Activated naive CD8-positive, alpha-beta T cell treated with anti-CD3 and anti-CD28 coated beads, Interleukin-2, amount 10 ng/mL, durations not matched to agents 7 days and 5 days (primary cell): ENCODE measurements around the gene EPB41L4A. TPM values are rescaled to one million over a fixed set of nuclear protein-coding genes. Genes with fewer than 3 reads are reported as not detected.

ENCODE experiments used
- ATAC-seq: fragments of 150-1000 bp; cut with Tn5 transposase; one replicate; pipeline ENCODE4 v1.10.0; 2021; ENCODE audit warnings: low read depth, moderate library complexity
- POLR2A ChIA-PET: fragments of 350-600 bp; sonication (Branson Sonifier 250); formaldehyde crosslinking; loops from one replicate; lab custom pipeline; 2021; ENCODE audit warnings: antibody characterized with exemption; lab: Charles Lee
- DNase-seq: peaks from one replicate; pipeline ENCODE4 v3.0.0; 2021
- H3K27ac Mint-ChIP-seq: one replicate; pipeline ENCODE4 v1.8.0; 2022; ENCODE audit warnings: mild to moderate bottlenecking, mixed read lengths
- H3K27me3 Mint-ChIP-seq: one replicate; pipeline ENCODE4 v1.8.0; 2022; ENCODE audit warnings: mild to moderate bottlenecking, moderate library complexity, mixed read lengths
- H3K36me3 Mint-ChIP-seq: one replicate; pipeline ENCODE4 v1.8.0; 2021; ENCODE audit warnings: mild to moderate bottlenecking, mixed read lengths
- H3K4me1 Mint-ChIP-seq: one replicate; pipeline ENCODE4 v1.8.0; 2021; ENCODE audit warnings: mixed read lengths
- H3K4me3 Mint-ChIP-seq: one replicate; pipeline ENCODE4 v1.8.0; 2022; ENCODE audit warnings: mild to moderate bottlenecking, moderate library complexity, mixed read lengths
- H3K9me3 Mint-ChIP-seq: one replicate; pipeline ENCODE4 v1.8.0; 2021; ENCODE audit warnings: mixed read lengths
- total RNA-seq, 2 experiments: library from RNA; stranded (reverse); gene quantifications; one replicate each; pipeline ENCODE4 v1.2.3, GENCODE V29; 2021

EPB41L4A gene
- total RNA-seq, 2 experiments from 2014 or later, result 0.11 to 1.0 TPM

GRCh38 chr5:112146323-112147226, 272.5 kb downstream of the EPB41L4A start:
- H3K27me3 Mint-ChIP-seq, result peaks cover 20% of the 10 kb centered on the region
- POLR2A ChIA-PET, result interaction anchor here (0.7 kb wide), 1 partner anchor 298 kb away, joined by 3 read pairs; no protein-coding TSS in a partner anchor
- H3K36me3 Mint-ChIP-seq, result no peaks in the 10 kb centered on the region
- DNase-seq, result no peak
- no peaks in the 10 kb centered on the region for H3K4me1 Mint-ChIP-seq
- H3K4me3 Mint-ChIP-seq, result no peak overlapping the region
- no peak overlapping the region for H3K27ac Mint-ChIP-seq
- peak; percentile 78 for ATAC-seq
- H3K9me3 Mint-ChIP-seq, result no peaks in the 10 kb centered on the region

DNA sequence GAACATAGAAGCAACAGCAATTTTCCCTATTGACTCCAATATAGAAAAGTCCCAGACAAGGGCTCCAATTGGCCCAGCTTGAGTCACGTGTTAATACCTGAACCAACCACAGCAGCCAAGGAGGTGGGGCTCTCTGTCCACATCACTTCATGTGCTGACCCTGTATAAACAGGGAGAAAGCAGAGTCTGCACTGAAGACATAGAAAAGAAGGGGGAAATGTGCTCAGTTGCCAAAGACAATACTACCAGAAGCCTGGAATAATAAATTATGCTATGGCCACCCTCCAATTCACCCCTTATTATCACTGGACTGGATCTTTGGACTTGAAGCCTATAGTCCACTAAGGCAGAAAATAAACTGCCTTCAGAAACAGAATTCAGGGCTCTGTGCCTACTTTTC, 275.4 kb downstream of the EPB41L4A start:
- Mint-ChIP-seq H3K36me3 (no peaks in the 10 kb centered on the region), H3K4me1 (no peaks in the 10 kb centered on the region), H3K4me3 (no peak overlapping the region), H3K9me3 (no peaks in the 10 kb centered on the region), H3K27ac (no peak overlapping the region), H3K27me3 (peaks cover 13% of the 10 kb centered on the region)
- POLR2A ChIA-PET, result no interaction called here
- no peak for DNase-seq
- no peak for ATAC-seq

DNA sequence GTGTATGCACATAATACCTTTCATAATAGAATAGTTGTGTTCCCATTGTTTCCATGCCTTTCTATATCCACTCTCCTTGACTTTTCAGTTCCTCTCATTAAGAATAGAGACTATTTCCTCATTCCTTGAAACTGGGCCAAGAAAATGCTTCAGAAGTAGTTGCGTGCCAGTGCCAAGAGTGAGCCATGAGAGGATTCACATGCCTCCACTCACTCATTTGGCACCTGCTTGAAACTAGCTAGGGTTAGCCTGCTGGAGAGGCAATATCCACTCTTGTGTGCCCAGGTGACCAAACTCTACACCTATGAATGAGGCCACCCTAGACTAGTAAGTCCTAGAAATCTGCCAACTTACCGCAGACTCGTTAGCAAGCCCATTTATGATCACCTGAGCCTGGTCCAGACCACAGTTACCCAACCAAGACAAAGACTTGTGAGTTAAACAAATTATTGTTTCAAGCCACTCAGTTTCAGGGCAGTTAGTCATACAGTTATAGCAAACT, 276.3 kb downstream of the EPB41L4A start:
- DNase-seq (no peak), ATAC-seq (no peak)
- no peaks in the 10 kb centered on the region for H3K9me3 Mint-ChIP-seq
- H3K4me3 Mint-ChIP-seq, result no peak overlapping the region
- H3K27me3 Mint-ChIP-seq, result peaks cover 13% of the 10 kb centered on the region
- POLR2A ChIA-PET, result no interaction called here
- no peaks in the 10 kb centered on the region for H3K4me1 Mint-ChIP-seq
- H3K36me3 Mint-ChIP-seq, result no peaks in the 10 kb centered on the region
- no peak overlapping the region for H3K27ac Mint-ChIP-seq

GRCh38 chr5:112141582-112141981, 277.5 kb downstream of the EPB41L4A start:
- Mint-ChIP-seq H3K27ac (no peak overlapping the region), H3K27me3 (peaks cover 14% of the 10 kb centered on the region), H3K36me3 (no peaks in the 10 kb centered on the region), H3K4me1 (peaks cover 4% of the 10 kb centered on the region), H3K4me3 (no peak overlapping the region), H3K9me3 (no peaks in the 10 kb centered on the region)
- ATAC-seq (no peak), DNase-seq (no peak)
- POLR2A ChIA-PET, result no interaction called here

- no peaks in the 10 kb centered on the region for H3K9me3 Mint-ChIP-seq
- H3K4me1 Mint-ChIP-seq, result peaks cover 4% of the 10 kb centered on the region
- H3K27me3 Mint-ChIP-seq, result peaks cover 14% of the 10 kb centered on the region
- no peak for ATAC-seq
- H3K4me3 Mint-ChIP-seq, result no peak overlapping the region
- no peak for DNase-seq
- no peak overlapping the region for H3K27ac Mint-ChIP-seq
- POLR2A ChIA-PET, result no interaction called here
- no peaks in the 10 kb centered on the region for H3K36me3 Mint-ChIP-seq
These were observed 280.6 kb downstream of the EPB41L4A start for GRCh38 chr5:112138526-112138925.

DNA sequence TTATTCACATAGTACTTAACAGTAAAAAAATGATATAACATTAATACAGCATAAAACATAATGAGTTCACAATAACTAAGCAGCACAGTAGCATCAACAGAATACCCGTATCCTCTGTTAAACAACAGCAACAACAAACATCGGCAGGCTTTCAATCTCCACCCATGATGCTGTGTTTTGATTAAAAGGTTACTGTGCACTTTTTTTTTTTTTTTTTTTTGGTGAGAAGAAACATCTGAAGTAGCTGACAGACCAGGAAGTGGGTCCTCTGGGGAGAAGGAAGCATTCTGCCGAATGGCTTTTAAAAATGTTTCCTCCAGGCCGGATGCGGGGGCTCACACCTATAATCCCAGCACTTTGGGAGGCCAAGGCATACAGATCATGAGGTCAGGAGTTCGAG, 282.3 kb downstream of the EPB41L4A start:
- DNase-seq, result no peak
- ATAC-seq, result peak; percentile 52

GRCh38 chr5:112127861-112128260, 291.2 kb downstream of the EPB41L4A start:
- Mint-ChIP-seq H3K4me1 (no peaks in the 10 kb centered on the region), H3K9me3 (peaks cover 2% of the 10 kb centered on the region), H3K4me3 (no peak overlapping the region), H3K27me3 (peaks cover 15% of the 10 kb centered on the region), H3K27ac (no peak overlapping the region), H3K36me3 (no peaks in the 10 kb centered on the region)
- DNase-seq, result no peak
- no peak for ATAC-seq
- POLR2A ChIA-PET, result no interaction called here

More for the DNA sequence above, 282.3 kb downstream of the EPB41L4A start:
- Mint-ChIP-seq H3K4me1 (peaks cover 4% of the 10 kb centered on the region), H3K36me3 (no peaks in the 10 kb centered on the region), H3K27me3 (peaks cover 14% of the 10 kb centered on the region), H3K9me3 (peaks cover 2% of the 10 kb centered on the region), H3K4me3 (no peak overlapping the region), H3K27ac (no peak overlapping the region)
- POLR2A ChIA-PET, result interaction anchor here (0.6 to 0.7 kb wide), 2 partner anchors 26 to 1313 kb away, joined by 3 to 5 read pairs; no protein-coding TSS in a partner anchor

GRCh38 chr5:112126982-112127381, 292.1 kb downstream of the EPB41L4A start:
- Mint-ChIP-seq H3K9me3 (no peaks in the 10 kb centered on the region), H3K27me3 (peaks cover 15% of the 10 kb centered on the region), H3K4me3 (no peak overlapping the region), H3K4me1 (no peaks in the 10 kb centered on the region), H3K27ac (no peak overlapping the region), H3K36me3 (no peaks in the 10 kb centered on the region)
- no peak for DNase-seq
- no peak for ATAC-seq
- POLR2A ChIA-PET, result no interaction called here

- H3K27me3 Mint-ChIP-seq, result peaks cover 15% of the 10 kb centered on the region
- peaks cover 3% of the 10 kb centered on the region for H3K9me3 Mint-ChIP-seq
- no peak for ATAC-seq
- no peaks in the 10 kb centered on the region for H3K4me1 Mint-ChIP-seq
- no peak overlapping the region for H3K27ac Mint-ChIP-seq
- POLR2A ChIA-PET, result no interaction called here
- DNase-seq, result no peak
- H3K36me3 Mint-ChIP-seq, result no peaks in the 10 kb centered on the region
- H3K4me3 Mint-ChIP-seq, result no peak overlapping the region
These were observed 293.2 kb downstream of the EPB41L4A start for GRCh38 chr5:112125903-112126302.

DNA sequence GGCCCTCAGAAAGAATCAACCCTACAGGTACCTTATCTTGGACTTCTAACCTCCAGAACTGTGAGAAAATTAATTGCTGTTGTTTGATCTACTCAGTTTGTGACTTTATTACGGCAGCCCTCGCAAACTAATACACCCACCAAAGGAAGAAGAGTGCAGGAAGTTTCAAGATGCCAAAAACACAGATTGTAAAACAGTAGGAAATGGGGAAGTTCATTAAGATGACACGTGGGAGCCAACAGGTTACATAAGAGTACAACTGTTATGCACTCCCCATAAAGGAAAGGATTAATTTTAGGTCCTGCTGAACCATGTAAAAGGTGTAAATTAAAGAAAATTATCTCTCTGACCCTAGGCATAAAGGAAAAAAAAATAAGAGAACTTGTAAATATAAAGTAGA, 294.3 kb downstream of the EPB41L4A start:
- Mint-ChIP-seq H3K9me3 (peaks cover 6% of the 10 kb centered on the region), H3K36me3 (no peaks in the 10 kb centered on the region), H3K27ac (no peak overlapping the region), H3K4me1 (no peaks in the 10 kb centered on the region), H3K27me3 (peaks cover 12% of the 10 kb centered on the region), H3K4me3 (no peak overlapping the region)
- DNase-seq, result no peak
- POLR2A ChIA-PET, result no interaction called here
- ATAC-seq, result no peak

GRCh38 chr5:112123086-112123485, 296.0 kb downstream of the EPB41L4A start:
- no peaks in the 10 kb centered on the region for H3K36me3 Mint-ChIP-seq
- no peaks in the 10 kb centered on the region for H3K4me1 Mint-ChIP-seq
- H3K9me3 Mint-ChIP-seq, result peaks cover 6% of the 10 kb centered on the region
- no peak overlapping the region for H3K4me3 Mint-ChIP-seq
- DNase-seq, result no peak
- POLR2A ChIA-PET, result no interaction called here
- no peak for ATAC-seq
- peaks cover 4% of the 10 kb centered on the region for H3K27me3 Mint-ChIP-seq
- H3K27ac Mint-ChIP-seq, result no peak overlapping the region

GRCh38 chr5:112122353-112122752, 296.7 kb downstream of the EPB41L4A start:
- no peaks in the 10 kb centered on the region for H3K4me1 Mint-ChIP-seq
- no peaks in the 10 kb centered on the region for H3K36me3 Mint-ChIP-seq
- H3K27me3 Mint-ChIP-seq, result peaks cover 2% of the 10 kb centered on the region
- no peak overlapping the region for H3K4me3 Mint-ChIP-seq
- no peak overlapping the region for H3K27ac Mint-ChIP-seq
- H3K9me3 Mint-ChIP-seq, result peaks cover 6% of the 10 kb centered on the region
- DNase-seq (no peak), ATAC-seq (no peak)
- POLR2A ChIA-PET, result no interaction called here

DNA sequence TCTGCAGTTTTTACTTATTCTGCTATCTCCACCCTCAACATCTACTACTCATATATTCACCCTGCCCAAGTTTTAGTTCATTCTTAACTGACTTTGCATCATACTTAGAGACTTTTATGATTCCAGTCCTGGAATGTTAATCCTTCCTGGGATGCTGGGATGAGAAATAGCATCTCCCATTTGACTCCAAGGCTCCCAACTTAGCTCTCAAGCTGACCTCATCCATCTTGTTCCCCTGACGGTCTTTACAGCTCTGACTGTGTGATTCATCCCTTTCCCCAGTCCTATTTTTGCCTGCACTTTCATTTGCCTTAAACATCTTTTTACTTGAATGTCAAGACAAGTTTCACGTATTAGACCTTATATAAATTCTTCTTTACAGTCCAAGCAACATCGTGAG, 297.8 kb downstream of the EPB41L4A start:
- Mint-ChIP-seq H3K27ac (no peak overlapping the region), H3K9me3 (peaks cover 6% of the 10 kb centered on the region), H3K36me3 (no peaks in the 10 kb centered on the region), H3K27me3 (peaks cover 3% of the 10 kb centered on the region), H3K4me3 (no peak overlapping the region), H3K4me1 (no peaks in the 10 kb centered on the region)
- POLR2A ChIA-PET, result no interaction called here
- no peak for ATAC-seq
- DNase-seq, result no peak

DNA sequence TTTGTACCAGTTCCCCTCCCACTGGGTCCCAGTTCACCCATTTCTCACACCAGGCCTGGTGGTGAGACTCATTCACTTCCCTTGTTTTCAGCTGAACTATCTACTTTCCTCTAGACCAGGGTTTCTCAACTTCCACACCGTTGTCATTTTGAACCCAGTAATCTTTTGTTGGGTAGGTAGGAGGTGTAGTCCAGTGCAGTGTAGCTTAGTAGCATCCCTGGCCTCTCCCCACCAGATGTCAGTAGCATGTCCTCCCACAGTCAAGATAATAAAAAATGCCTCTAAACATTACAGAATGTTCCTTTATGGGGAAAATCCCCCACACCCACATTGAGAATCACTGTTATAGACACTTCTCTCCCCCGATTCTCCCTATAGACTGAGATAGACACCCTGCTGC, 299.1 kb downstream of the EPB41L4A start:
- no peaks in the 10 kb centered on the region for H3K36me3 Mint-ChIP-seq
- peaks cover 4% of the 10 kb centered on the region for H3K27me3 Mint-ChIP-seq
- POLR2A ChIA-PET, result no interaction called here
- no peaks in the 10 kb centered on the region for H3K4me1 Mint-ChIP-seq
- DNase-seq (no peak), ATAC-seq (no peak)
- H3K27ac Mint-ChIP-seq, result no peak overlapping the region
- peaks cover 6% of the 10 kb centered on the region for H3K9me3 Mint-ChIP-seq
- H3K4me3 Mint-ChIP-seq, result no peak overlapping the region
